Activated CD8-positive, alpha-beta T cell treated with anti-CD3 and anti-CD28 coated beads for 36 hours (primary cell): ENCODE measurements around the gene ADCK2. TPM values are rescaled to one million over a fixed set of nuclear protein-coding genes. Genes with fewer than 3 reads are reported as not detected.

ENCODE experiments used
- ATAC-seq: fragments of 200-7000 bp; cut with Tn5 transposase; one replicate; pipeline ENCODE4 v1.10.0; 2021; ENCODE audit warnings: mild to moderate bottlenecking, moderate library complexity
- CTCF ChIA-PET: fragments of 350-600 bp; sonication (Branson Sonifier 250); formaldehyde crosslinking; loops from one replicate; lab custom pipeline; 2021; ENCODE audit warnings: antibody characterized with exemption; lab: Charles Lee
- POLR2A ChIA-PET: fragments of 350-600 bp; sonication (Branson Sonifier 250); formaldehyde crosslinking; loops from one replicate; lab custom pipeline; 2021; ENCODE audit warnings: antibody characterized with exemption; lab: Charles Lee
- DNase-seq: peaks from one replicate; pipeline ENCODE4 v3.0.0-alpha.2; 2020
- H3K27ac Mint-ChIP-seq: one replicate; pipeline ENCODE4 v1.8.0; 2021; ENCODE audit warnings: mild to moderate bottlenecking, mixed read lengths
- H3K27me3 Mint-ChIP-seq: one replicate; pipeline ENCODE4 v1.8.0; 2021; ENCODE audit warnings: mixed read lengths
- H3K36me3 Mint-ChIP-seq: one replicate; pipeline ENCODE4 v1.8.0; 2021; ENCODE audit warnings: low read depth, mixed read lengths
- H3K4me1 Mint-ChIP-seq: one replicate; pipeline ENCODE4 v1.8.0; 2021; ENCODE audit warnings: low read depth, mixed read lengths
- H3K4me3 Mint-ChIP-seq: one replicate; pipeline ENCODE4 v1.8.0; 2021; ENCODE audit warnings: mild to moderate bottlenecking, moderate library complexity, mixed read lengths
- H3K9me3 Mint-ChIP-seq: one replicate; pipeline ENCODE4 v1.8.0; 2021; ENCODE audit warnings: mixed read lengths
- CTCF ChIP-seq: fragments of 200-600 bp; IDR thresholded peaks from one replicate; pipeline ENCODE4 v1.8.0; 2022; ENCODE audit warnings: antibody characterized with exemption, mild to moderate bottlenecking
- intact Hi-C: fragments of 100-400 bp; cut with micrococcal nuclease; formaldehyde crosslinking; loops from one replicate; pipeline ENCODE4 v1.10.0; 2022
- total RNA-seq, 2 experiments: library from RNA; stranded (reverse); gene quantifications; one replicate each; pipeline ENCODE4 v1.2.3, GENCODE V29; 2021

Gene ADCK2
- total RNA-seq, 2 experiments from 2014 or later: 20.0 to 21.5 TPM

- no peak for DNase-seq
- POLR2A ChIA-PET: no interaction called here
- no peak for ATAC-seq
- H3K27me3 Mint-ChIP-seq: peaks cover 7% of the 10 kb centered on the region
- H3K4me3 Mint-ChIP-seq: no peak overlapping the region
- intact Hi-C loops: no loop called here
- no peaks in the 10 kb centered on the region for H3K36me3 Mint-ChIP-seq
- TF ChIP-seq CTCF: no peak
- CTCF ChIA-PET: interaction anchor here (0.9 to 1.0 kb wide), 2 partner anchors 22 to 113 kb away, joined by 3 read pairs; no protein-coding TSS in a partner anchor
- H3K27ac Mint-ChIP-seq: no peak overlapping the region
- no peaks in the 10 kb centered on the region for H3K9me3 Mint-ChIP-seq
- H3K4me1 Mint-ChIP-seq: no peaks in the 10 kb centered on the region
Observed at GRCh38 chr7:140631021-140631420, 41.7 kb upstream of the ADCK2 start.

- ATAC-seq (no peak), DNase-seq (no peak)
- intact Hi-C loops: no loop called here
- H3K4me3 Mint-ChIP-seq: no peak overlapping the region
- H3K36me3 Mint-ChIP-seq: no peaks in the 10 kb centered on the region
- H3K9me3 Mint-ChIP-seq: no peaks in the 10 kb centered on the region
- TF ChIP-seq CTCF: no peak
- ChIA-PET CTCF (interaction anchor here (0.9 to 1.0 kb wide), 3 partner anchors 16 to 113 kb away, joined by 3 to 4 read pairs (median 3); no protein-coding TSS in a partner anchor), POLR2A (no interaction called here)
- H3K4me1 Mint-ChIP-seq: no peaks in the 10 kb centered on the region
- H3K27me3 Mint-ChIP-seq: peaks cover 7% of the 10 kb centered on the region
- no peak overlapping the region for H3K27ac Mint-ChIP-seq
Observed at GRCh38 chr7:140631602-140632001, 41.1 kb upstream of the ADCK2 start.

GRCh38 chr7:140635345-140635744 lies 37.4 kb upstream of the ADCK2 start:
- Mint-ChIP-seq H3K4me3 (no peak overlapping the region), H3K4me1 (peaks cover 9% of the 10 kb centered on the region), H3K27ac (no peak overlapping the region), H3K9me3 (no peaks in the 10 kb centered on the region), H3K27me3 (peaks cover 34% of the 10 kb centered on the region), H3K36me3 (no peaks in the 10 kb centered on the region)
- ATAC-seq (no peak), DNase-seq (no peak)
- ChIA-PET CTCF (interaction anchor here (1.2 kb wide), 1 partner anchor 12 kb away, joined by 4 read pairs; no protein-coding TSS in a partner anchor), POLR2A (interaction anchor here (1.5 kb wide), 1 partner anchor 17 kb away, joined by 3 read pairs; no protein-coding TSS in a partner anchor)
- intact Hi-C loops: no loop called here
- TF ChIP-seq CTCF: no peak

- intact Hi-C loops: no loop called here
- Mint-ChIP-seq H3K4me3 (no peak overlapping the region), H3K9me3 (no peaks in the 10 kb centered on the region), H3K27ac (no peak overlapping the region), H3K36me3 (no peaks in the 10 kb centered on the region), H3K4me1 (peaks cover 9% of the 10 kb centered on the region), H3K27me3 (peaks cover 32% of the 10 kb centered on the region)
- CTCF ChIA-PET: interaction anchor here (0.8 to 1.2 kb wide), 2 partner anchors 11 to 18 kb away, joined by 3 to 4 read pairs; no protein-coding TSS in a partner anchor
- TF ChIP-seq CTCF: no peak
- DNase-seq: no peak
- POLR2A ChIA-PET: interaction anchor here (1.5 kb wide), 1 partner anchor 17 kb away, joined by 3 read pairs; no protein-coding TSS in a partner anchor
- no peak for ATAC-seq
Observed at GRCh38 chr7:140635816-140636215, 36.9 kb upstream of the ADCK2 start.

GRCh38 chr7:140637400-140637799 lies 35.3 kb upstream of the ADCK2 start:
- ATAC-seq (no peak), DNase-seq (no peak)
- H3K27ac Mint-ChIP-seq: no peak overlapping the region
- no peak for TF ChIP-seq CTCF
- peaks cover 14% of the 10 kb centered on the region for H3K4me1 Mint-ChIP-seq
- no peaks in the 10 kb centered on the region for H3K9me3 Mint-ChIP-seq
- CTCF ChIA-PET: interaction anchor here (1.0 kb wide), 1 partner anchor 16 kb away, joined by 4 read pairs; no protein-coding TSS in a partner anchor
- no peak overlapping the region for H3K4me3 Mint-ChIP-seq
- H3K27me3 Mint-ChIP-seq: peaks cover 39% of the 10 kb centered on the region
- POLR2A ChIA-PET: no interaction called here
- intact Hi-C loops: no loop called here
- no peaks in the 10 kb centered on the region for H3K36me3 Mint-ChIP-seq
